GM10266 (cell line): Measurements from ENCODE around the gene API5.

ENCODE experiments used
- DNase-seq: peaks from one replicate; pipeline ENCODE4 v3.0.0; 2012; ENCODE audit errors: extremely low spot score
- CTCF ChIP-seq: IDR thresholded peaks from 2 replicates; pipeline ENCODE4 v1.5.1; 2012; ENCODE audit warnings: mild to moderate bottlenecking, low read depth; ENCODE audit not compliant: control insufficient read depth, insufficient read depth; ENCODE audit errors: missing control alignments

The API5 gene

GRCh38 chr11:43381802-43382201 lies 70.0 kb downstream of the API5 start:
- no peak for DNase-seq
- TF ChIP-seq CTCF: no peak

- no peak for DNase-seq
- TF ChIP-seq CTCF: no peak
These were observed 70.8 kb downstream of the API5 start for GRCh38 chr11:43382614-43383013.

GRCh38 chr11:43384393-43384792 lies 72.6 kb downstream of the API5 start:
- no peak for TF ChIP-seq CTCF
- DNase-seq: no peak

- DNase-seq: no peak
- TF ChIP-seq CTCF: no peak
These were observed 80.9 kb downstream of the API5 start for GRCh38 chr11:43392713-43393112.

- no peak for TF ChIP-seq CTCF
- DNase-seq: no peak
These were observed 82.1 kb downstream of the API5 start for GRCh38 chr11:43393765-43394355.
